ENCODE results near the gene AP3M1. TPM values are rescaled to one million over a fixed set of nuclear protein-coding genes. Genes with fewer than 3 reads are reported as not detected.
A peak's percentile ranks its signal among the peaks of the same experiment; 100 is the strongest.

AP3M1 gene
- total and polyA plus RNA-seq, 7 experiments from 2014 or later = 21.8 to 49.3 (median 31.3) TPM

DNA sequence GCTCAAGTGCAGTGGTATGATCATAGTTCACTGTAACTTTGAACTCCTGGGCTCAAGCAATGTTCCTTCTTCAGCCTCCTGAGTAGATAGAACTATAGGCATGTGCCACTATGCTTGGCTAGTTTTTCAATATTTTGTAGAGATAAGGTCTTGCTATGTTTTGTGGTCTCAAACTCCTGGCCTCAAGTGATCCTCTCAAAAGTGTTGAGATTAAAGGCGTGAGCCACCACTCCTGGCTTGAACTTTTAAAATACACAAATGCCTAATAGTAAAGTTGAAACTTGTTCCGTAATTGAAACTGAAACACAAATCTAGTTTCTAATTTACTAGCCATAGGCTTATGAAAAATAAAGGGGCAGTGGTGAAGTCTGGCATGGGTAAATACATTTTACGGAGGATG, 65.7 kb downstream of the AP3M1 start:
- no peaks in the 10 kb centered on the region for H3K27me3 ChIP-seq (ENCODE audit: control insufficient read depth in 2 of 2, insufficient read depth in 2 of 2, low read length in 2 of 2)
- no peaks in the 10 kb centered on the region for H3K9me3 Mint-ChIP-seq
- no peaks in the 10 kb centered on the region for H3K4me1 ChIP-seq (ENCODE audit: control insufficient read depth in 2 of 2, insufficient read depth in 2 of 2, low read length in 2 of 2)
- H3K27ac Mint-ChIP-seq = no peak overlapping the region
- ATAC-seq (no peak), DNase-seq (no peak)
- H3K36me3 ChIP-seq (ENCODE audit: control insufficient read depth in 2 of 3, insufficient read depth in 3 of 3, low read length in 3 of 3) = peaks cover 0 to 15% (median 2%) of the 10 kb centered on the region in 3 experiments
- H3K27ac ChIP-seq (ENCODE audit: low read depth, low read length) = no peak overlapping the region
- peak overlapping the region in 1 of 10 donors; percentile 35 for H3K4me3 Mint-ChIP-seq
- H3K4me3 ChIP-seq (ENCODE audit: low read length) = no peak overlapping the region
- CTCF ChIA-PET = no interaction called here
- intact Hi-C loops (cut with micrococcal nuclease) = loop anchor here in 1 of 2 donors (10.0 kb wide), 1 partner anchor 130 kb away; no protein-coding TSS in a partner anchor
- H3K36me3 Mint-ChIP-seq = peaks cover under 1 to 31% (median 14%) of the 10 kb centered on the region in 5 donors
- peaks cover 0 to 22% (median 4%) of the 10 kb centered on the region in 7 donors for H3K4me1 Mint-ChIP-seq
- H3K9me3 ChIP-seq (ENCODE audit: control insufficient read depth in 2 of 3, low read length in 3 of 3) = no peaks in the 10 kb centered on the region
- POLR2A ChIA-PET = no interaction called here
- H3K27me3 Mint-ChIP-seq = no peaks in the 10 kb centered on the region

DNA sequence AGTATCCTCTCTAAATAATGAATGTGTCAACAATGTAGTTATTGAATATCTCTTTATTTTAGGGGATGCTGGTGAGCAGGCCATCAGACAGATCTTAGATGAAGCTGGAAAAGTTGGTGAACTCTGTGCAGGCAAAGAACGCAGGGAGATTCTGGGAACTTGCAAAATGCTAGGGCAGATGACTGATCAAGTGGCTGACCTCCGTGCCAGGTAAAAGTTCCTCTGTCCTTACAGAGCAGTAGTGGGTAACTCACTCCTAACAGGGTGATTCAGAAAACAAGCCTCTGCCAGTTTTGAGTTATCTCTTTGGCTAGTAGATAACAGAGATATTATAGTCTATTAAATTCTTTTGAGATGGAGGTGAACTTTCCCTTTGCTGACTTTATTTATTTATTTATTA, 67.3 kb downstream of the AP3M1 start:
- POLR2A ChIA-PET = no interaction called here
- Histone ChIP-seq H3K9me3 (ENCODE audit: control insufficient read depth in 2 of 3, low read length in 3 of 3) (no peaks in the 10 kb centered on the region), H3K27ac (ENCODE audit: low read depth, low read length) (no peak overlapping the region), H3K4me3 (ENCODE audit: low read length) (no peak overlapping the region), H3K4me1 (ENCODE audit: control insufficient read depth in 2 of 2, insufficient read depth in 2 of 2, low read length in 2 of 2) (peaks cover 0 to 4% of the 10 kb centered on the region in 2 donors), H3K27me3 (ENCODE audit: control insufficient read depth in 2 of 2, insufficient read depth in 2 of 2, low read length in 2 of 2) (no peaks in the 10 kb centered on the region), H3K36me3 (ENCODE audit: control insufficient read depth in 2 of 3, insufficient read depth in 3 of 3, low read length in 3 of 3) (peaks cover 0 to 5% (median 0%) of the 10 kb centered on the region in 3 experiments)
- intact Hi-C loops (cut with micrococcal nuclease) = loop anchor here in 1 of 2 donors (10.0 kb wide), 1 partner anchor 129 kb away; no protein-coding TSS in a partner anchor
- H3K4me1 Mint-ChIP-seq = peaks cover 0 to 34% (median 6%) of the 10 kb centered on the region in 7 donors
- no peak overlapping the region for H3K4me3 Mint-ChIP-seq
- DNase-seq (no peak), ATAC-seq (no peak)
- H3K9me3 Mint-ChIP-seq = no peaks in the 10 kb centered on the region
- no peaks in the 10 kb centered on the region for H3K27me3 Mint-ChIP-seq
- CTCF ChIA-PET = interaction anchor here (1.2 to 5.5 kb wide), 2 partner anchors 86 to 195 kb away, joined by 3 to 45 read pairs; no protein-coding TSS in a partner anchor
- no peak overlapping the region for H3K27ac Mint-ChIP-seq
- H3K36me3 Mint-ChIP-seq = peaks cover 0 to 17% (median 8%) of the 10 kb centered on the region in 5 donors

DNA sequence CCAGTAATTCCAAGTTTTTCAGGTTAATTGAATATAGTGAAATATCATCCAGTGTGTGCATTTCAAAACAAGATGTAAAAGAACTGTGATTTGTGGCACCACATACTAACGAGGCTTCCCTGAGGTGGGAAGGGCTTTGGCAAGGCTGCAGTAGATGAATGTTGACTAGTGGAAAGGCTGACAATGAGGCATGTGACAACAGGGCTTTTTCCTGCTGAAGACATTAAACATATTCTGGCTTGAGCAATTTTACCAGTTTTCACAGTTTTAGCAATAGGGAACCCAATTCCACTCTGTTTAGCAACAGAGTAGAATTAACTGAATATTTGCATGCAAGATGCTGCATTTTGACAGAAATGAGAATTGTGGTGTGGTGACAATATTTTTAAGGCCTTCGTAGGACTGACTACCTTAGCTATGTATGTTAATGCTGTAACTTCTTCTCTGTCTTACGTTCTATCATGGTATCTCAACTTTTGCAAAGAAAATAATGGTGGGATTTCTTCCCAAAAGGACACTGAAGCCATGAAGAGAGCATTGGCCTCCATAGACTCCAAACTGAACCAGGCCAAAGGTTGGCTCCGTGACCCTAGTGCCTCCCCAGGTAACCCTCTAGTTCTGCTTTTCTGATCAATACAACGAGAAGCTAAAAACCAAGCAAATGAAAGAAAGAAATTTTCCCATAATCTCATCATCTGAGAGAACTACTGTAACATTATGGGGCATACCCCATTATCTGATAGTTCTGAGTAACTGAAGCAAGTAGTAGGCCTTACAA, 68.5 kb downstream of the AP3M1 start:
- POLR2A ChIA-PET = no interaction called here
- intact Hi-C loops (cut with micrococcal nuclease) = loop anchor here (1.0 to 10.0 kb wide), 7 partner anchors 23 to 196 kb away; partner anchors contain the start of gene VCL (in 1 of the 2)

DNA sequence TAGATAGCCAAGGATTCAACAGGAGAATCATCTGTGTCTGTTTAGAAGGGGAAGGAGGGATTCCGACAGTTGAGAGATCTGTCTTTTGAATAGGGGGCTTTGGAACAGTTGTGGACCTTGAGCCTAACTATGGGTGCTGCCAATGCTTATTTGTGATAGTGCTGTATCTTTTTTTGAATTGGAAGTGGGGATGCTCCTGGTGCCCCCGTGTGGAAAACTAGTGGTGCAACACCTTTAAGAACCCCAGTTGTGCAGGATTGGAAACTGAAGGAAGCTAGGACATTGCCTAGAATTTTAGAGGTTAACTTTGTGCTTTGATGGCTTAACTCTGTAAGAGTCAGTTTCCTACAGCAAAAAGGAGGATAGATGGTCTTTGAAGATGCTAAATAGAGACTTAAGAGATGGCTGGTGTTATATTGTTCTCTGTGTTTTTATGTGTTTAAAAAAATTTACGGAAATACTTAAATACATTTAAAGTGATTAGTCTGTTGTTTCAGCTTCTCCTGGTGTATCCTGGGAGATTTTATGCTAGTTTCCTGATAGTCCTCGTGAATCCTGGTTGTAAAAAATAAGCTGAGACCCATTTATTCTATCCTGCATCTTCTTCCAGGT, 69.3 kb downstream of the AP3M1 start:
- Histone ChIP-seq H3K27me3 (ENCODE audit: control insufficient read depth in 2 of 2, insufficient read depth in 2 of 2, low read length in 2 of 2) (no peaks in the 10 kb centered on the region), H3K4me1 (ENCODE audit: control insufficient read depth in 2 of 2, insufficient read depth in 2 of 2, low read length in 2 of 2) (peaks cover 0 to 15% of the 10 kb centered on the region in 2 donors), H3K9me3 (ENCODE audit: control insufficient read depth in 2 of 3, low read length in 3 of 3) (no peaks in the 10 kb centered on the region), H3K36me3 (ENCODE audit: control insufficient read depth in 2 of 3, insufficient read depth in 3 of 3, low read length in 3 of 3) (peaks cover 0 to 6% (median 0%) of the 10 kb centered on the region in 3 experiments), H3K27ac (ENCODE audit: low read depth, low read length) (no peak overlapping the region), H3K4me3 (ENCODE audit: low read length) (no peak overlapping the region)
- ChIA-PET POLR2A (interaction anchor here (0.6 to 1.6 kb wide), 2 partner anchors 10 to 626 kb away, joined by 3 read pairs; no protein-coding TSS in a partner anchor), CTCF (interaction anchor here (0.7 to 5.5 kb wide), 13 partner anchors 10 to 893 kb away, joined by 3 to 45 read pairs (median 4); no protein-coding TSS in a partner anchor)
- peak in 7 of 9 donors; percentile 14 to 51 (median 41) for DNase-seq
- H3K27me3 Mint-ChIP-seq = no peaks in the 10 kb centered on the region
- peaks cover 0 to 40% (median 6%) of the 10 kb centered on the region in 7 donors for H3K4me1 Mint-ChIP-seq
- no peaks in the 10 kb centered on the region for H3K9me3 Mint-ChIP-seq
- H3K27ac Mint-ChIP-seq = no peak overlapping the region
- H3K4me3 Mint-ChIP-seq = no peak overlapping the region
- ATAC-seq = peak; percentile 71
- peaks cover 0 to 16% (median 12%) of the 10 kb centered on the region in 5 donors for H3K36me3 Mint-ChIP-seq
- intact Hi-C loops (cut with micrococcal nuclease) = loop anchor here (1.0 to 10.0 kb wide), 7 partner anchors 22 to 195 kb away; partner anchors contain the start of gene VCL (in 1 of the 2)

More for the DNA sequence above, 68.5 kb downstream of the AP3M1 start:
- Mint-ChIP-seq H3K36me3 (peaks cover 0 to 19% (median 13%) of the 10 kb centered on the region in 5 donors), H3K4me1 (peaks cover 0 to 42% (median 6%) of the 10 kb centered on the region in 7 donors), H3K4me3 (no peak overlapping the region), H3K9me3 (no peaks in the 10 kb centered on the region), H3K27me3 (no peaks in the 10 kb centered on the region), H3K27ac (no peak overlapping the region)
- no peak for DNase-seq
- Histone ChIP-seq H3K27me3 (ENCODE audit: control insufficient read depth in 2 of 2, insufficient read depth in 2 of 2, low read length in 2 of 2) (no peaks in the 10 kb centered on the region), H3K4me3 (ENCODE audit: low read length) (no peak overlapping the region), H3K4me1 (ENCODE audit: control insufficient read depth in 2 of 2, insufficient read depth in 2 of 2, low read length in 2 of 2) (peaks cover 0 to 15% of the 10 kb centered on the region in 2 donors), H3K27ac (ENCODE audit: low read depth, low read length) (no peak overlapping the region), H3K9me3 (ENCODE audit: control insufficient read depth in 2 of 3, low read length in 3 of 3) (no peaks in the 10 kb centered on the region), H3K36me3 (ENCODE audit: control insufficient read depth in 2 of 3, insufficient read depth in 3 of 3, low read length in 3 of 3) (peaks cover 0 to 5% (median 0%) of the 10 kb centered on the region in 3 experiments)
- no peak for ATAC-seq
- CTCF ChIA-PET = interaction anchor here (0.7 to 5.5 kb wide), 10 partner anchors 11 to 216 kb away, joined by 3 to 45 read pairs (median 4); no protein-coding TSS in a partner anchor

DNA sequence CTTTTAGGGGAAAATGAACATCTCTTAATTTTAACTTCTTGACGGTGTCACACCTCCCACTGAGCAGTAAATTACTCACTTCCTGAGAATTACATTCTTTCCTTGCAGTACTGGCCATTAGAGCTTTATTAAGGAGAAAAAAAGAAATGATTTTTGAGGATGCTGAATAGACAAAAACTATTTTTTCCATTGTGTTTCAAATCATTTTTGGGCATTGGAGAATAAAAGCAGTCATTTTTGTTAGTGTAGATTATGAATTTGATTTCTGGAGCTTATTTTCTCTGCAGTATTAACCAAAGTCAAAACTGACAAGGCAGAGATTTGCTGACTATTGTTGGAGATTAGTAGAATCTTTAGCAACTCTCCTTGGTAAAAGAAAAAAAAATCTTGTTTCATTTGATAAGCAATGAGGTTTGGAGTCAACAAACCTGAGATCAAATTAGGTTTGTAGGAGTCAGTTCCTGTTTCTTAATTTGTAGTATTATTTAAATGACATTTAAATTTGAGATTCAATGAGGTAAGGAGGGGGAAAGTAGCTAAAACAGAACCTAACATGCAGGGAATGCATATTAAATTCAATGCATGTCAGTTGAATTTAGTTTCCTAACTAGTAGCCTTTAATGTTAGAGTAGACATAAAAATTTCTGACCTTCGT, 70.6 kb downstream of the AP3M1 start:
- Histone ChIP-seq H3K36me3 (ENCODE audit: control insufficient read depth in 2 of 3, insufficient read depth in 3 of 3, low read length in 3 of 3) (peaks cover 0 to 12% (median 4%) of the 10 kb centered on the region in 3 experiments), H3K27me3 (ENCODE audit: control insufficient read depth in 2 of 2, insufficient read depth in 2 of 2, low read length in 2 of 2) (no peaks in the 10 kb centered on the region), H3K4me1 (ENCODE audit: control insufficient read depth in 2 of 2, insufficient read depth in 2 of 2, low read length in 2 of 2) (peaks cover 0 to 15% of the 10 kb centered on the region in 2 donors), H3K27ac (ENCODE audit: low read depth, low read length) (no peak overlapping the region), H3K4me3 (ENCODE audit: low read length) (no peak overlapping the region), H3K9me3 (ENCODE audit: control insufficient read depth in 2 of 3, low read length in 3 of 3) (no peaks in the 10 kb centered on the region)
- POLR2A ChIA-PET = interaction anchor here (1.6 kb wide), 1 partner anchor 9 kb away, joined by 3 read pairs; no protein-coding TSS in a partner anchor
- intact Hi-C loops (cut with micrococcal nuclease) = loop anchor here (2.0 to 10.0 kb wide), 4 partner anchors 21 to 125 kb away; partner anchors contain the start of gene VCL (in 2 of the 2)
- CTCF ChIA-PET = interaction anchor here (0.7 to 5.5 kb wide), 9 partner anchors 20 to 200 kb away, joined by 3 to 45 read pairs (median 4); no protein-coding TSS in a partner anchor
- H3K36me3 Mint-ChIP-seq = peaks cover 0 to 20% (median 10%) of the 10 kb centered on the region in 5 donors
- no peaks in the 10 kb centered on the region for H3K27me3 Mint-ChIP-seq
- peaks cover 0 to 40% (median 6%) of the 10 kb centered on the region in 7 donors for H3K4me1 Mint-ChIP-seq
- no peak overlapping the region for H3K27ac Mint-ChIP-seq
- no peaks in the 10 kb centered on the region for H3K9me3 Mint-ChIP-seq
- DNase-seq (no peak), ATAC-seq (no peak)
- H3K4me3 Mint-ChIP-seq = no peak overlapping the region

Data from naive thymus-derived CD4-positive, alpha-beta T cell (primary cell).